ENCODE measurements around the gene MICU1. TPM values are rescaled to one million over a fixed set of nuclear protein-coding genes. Genes with fewer than 3 reads are reported as not detected.

The MICU1 gene
- total RNA-seq, 1 donor from 2014 or later, result 37.2 TPM

DNA sequence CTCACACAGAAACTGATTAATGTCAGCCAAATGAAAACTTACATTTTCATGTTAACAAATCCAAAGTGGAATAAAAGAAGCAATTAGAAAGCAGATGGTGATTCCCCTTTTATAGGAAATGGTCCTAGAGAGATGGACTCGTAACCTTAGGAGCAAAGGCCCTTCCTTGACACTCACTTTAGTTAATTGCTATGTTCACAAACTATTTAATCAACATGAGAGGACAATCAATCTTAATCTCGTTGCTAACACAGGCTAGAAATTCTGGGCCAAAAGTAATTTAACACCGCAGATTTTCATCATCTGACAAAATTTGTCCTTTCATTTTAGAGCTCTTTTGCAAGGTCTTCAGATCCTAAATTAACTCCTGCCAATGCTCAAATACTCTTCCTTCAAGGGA, 207.2 kb downstream of the MICU1 start:
- TF ChIP-seq, protein P1, sequence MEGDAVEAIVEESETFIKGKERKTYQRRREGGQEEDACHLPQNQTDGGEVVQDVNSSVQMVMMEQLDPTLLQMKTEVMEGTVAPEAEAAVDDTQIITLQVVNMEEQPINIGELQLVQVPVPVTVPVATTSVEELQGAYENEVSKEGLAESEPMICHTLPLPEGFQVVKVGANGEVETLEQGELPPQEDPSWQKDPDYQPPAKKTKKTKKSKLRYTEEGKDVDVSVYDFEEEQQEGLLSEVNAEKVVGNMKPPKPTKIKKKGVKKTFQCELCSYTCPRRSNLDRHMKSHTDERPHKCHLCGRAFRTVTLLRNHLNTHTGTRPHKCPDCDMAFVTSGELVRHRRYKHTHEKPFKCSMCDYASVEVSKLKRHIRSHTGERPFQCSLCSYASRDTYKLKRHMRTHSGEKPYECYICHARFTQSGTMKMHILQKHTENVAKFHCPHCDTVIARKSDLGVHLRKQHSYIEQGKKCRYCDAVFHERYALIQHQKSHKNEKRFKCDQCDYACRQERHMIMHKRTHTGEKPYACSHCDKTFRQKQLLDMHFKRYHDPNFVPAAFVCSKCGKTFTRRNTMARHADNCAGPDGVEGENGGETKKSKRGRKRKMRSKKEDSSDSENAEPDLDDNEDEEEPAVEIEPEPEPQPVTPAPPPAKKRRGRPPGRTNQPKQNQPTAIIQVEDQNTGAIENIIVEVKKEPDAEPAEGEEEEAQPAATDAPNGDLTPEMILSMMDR (IDR thresholded peaks at IDR 0.05; ENCODE audit: insufficient read depth, low read length, poor library complexity, severe bottlenecking), result no peak
- H3K27me3 ChIP-seq (ENCODE audit: control insufficient read depth, insufficient read depth, low read length), result no peaks in the 10 kb centered on the region
- no peaks in the 10 kb centered on the region for H3K36me3 ChIP-seq (ENCODE audit: control insufficient read depth, insufficient read depth, low read length)
- no peak for DNase-seq (ENCODE audit: low read depth)
- H3K4me3 ChIP-seq (ENCODE audit: low read depth, low read length), result no peak overlapping the region

GRCh38 chr10:72417971-72418370, 207.9 kb downstream of the MICU1 start:
- no peaks in the 10 kb centered on the region for H3K27me3 ChIP-seq (ENCODE audit: control insufficient read depth, insufficient read depth, low read length)
- no peak overlapping the region for H3K4me3 ChIP-seq (ENCODE audit: low read depth, low read length)
- TF ChIP-seq, protein P1 (IDR thresholded peaks at IDR 0.05; ENCODE audit: insufficient read depth, low read length, poor library complexity, severe bottlenecking), result no peak
- DNase-seq (ENCODE audit: low read depth), result no peak
- H3K36me3 ChIP-seq (ENCODE audit: control insufficient read depth, insufficient read depth, low read length), result no peaks in the 10 kb centered on the region

- DNase-seq (ENCODE audit: low read depth), result no peak
- Histone ChIP-seq H3K4me3 (ENCODE audit: low read depth, low read length) (no peak overlapping the region), H3K27me3 (ENCODE audit: control insufficient read depth, insufficient read depth, low read length) (no peaks in the 10 kb centered on the region), H3K36me3 (ENCODE audit: control insufficient read depth, insufficient read depth, low read length) (no peaks in the 10 kb centered on the region)
- TF ChIP-seq, protein P1 (IDR thresholded peaks at IDR 0.05; ENCODE audit: insufficient read depth, low read length, poor library complexity, severe bottlenecking), result no peak
Observed at GRCh38 chr10:72416661-72417060, 209.2 kb downstream of the MICU1 start.

DNA sequence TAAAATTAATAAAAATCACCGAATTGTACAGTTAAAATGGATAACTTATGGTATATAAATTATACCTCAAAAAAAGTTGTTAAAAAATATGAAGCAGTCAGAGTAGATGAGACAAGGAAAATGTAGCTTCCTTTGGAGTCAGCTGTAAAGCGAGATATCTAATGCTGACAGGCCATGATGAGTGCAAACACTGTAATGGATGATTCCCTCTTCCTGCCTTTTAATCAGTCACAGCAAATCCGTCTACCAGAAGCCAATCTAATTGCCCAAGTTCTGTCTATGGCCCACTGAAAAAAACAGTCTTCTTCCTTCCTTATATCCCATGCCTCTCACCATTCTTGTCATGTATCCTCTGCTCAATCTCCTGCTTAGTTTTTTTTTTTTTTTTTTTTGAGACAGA, 211.2 kb downstream of the MICU1 start:
- H3K27me3 ChIP-seq (ENCODE audit: control insufficient read depth, insufficient read depth, low read length), result no peaks in the 10 kb centered on the region
- no peak for DNase-seq (ENCODE audit: low read depth)
- H3K4me3 ChIP-seq (ENCODE audit: low read depth, low read length), result no peak overlapping the region
- H3K36me3 ChIP-seq (ENCODE audit: control insufficient read depth, insufficient read depth, low read length), result no peaks in the 10 kb centered on the region
- TF ChIP-seq, protein P1 (IDR thresholded peaks at IDR 0.05; ENCODE audit: insufficient read depth, low read length, poor library complexity, severe bottlenecking), result no peak

- Histone ChIP-seq H3K4me3 (ENCODE audit: low read depth, low read length) (no peak overlapping the region), H3K36me3 (ENCODE audit: control insufficient read depth, insufficient read depth, low read length) (no peaks in the 10 kb centered on the region), H3K27me3 (ENCODE audit: control insufficient read depth, insufficient read depth, low read length) (no peaks in the 10 kb centered on the region)
- TF ChIP-seq, protein P1 (IDR thresholded peaks at IDR 0.05; ENCODE audit: insufficient read depth, low read length, poor library complexity, severe bottlenecking), result no peak
- DNase-seq (ENCODE audit: low read depth), result no peak
Observed at GRCh38 chr10:72409167-72409566, 216.7 kb downstream of the MICU1 start.

- no peaks in the 10 kb centered on the region for H3K27me3 ChIP-seq (ENCODE audit: control insufficient read depth, insufficient read depth, low read length)
- no peak for DNase-seq (ENCODE audit: low read depth)
- no peak overlapping the region for H3K4me3 ChIP-seq (ENCODE audit: low read depth, low read length)
- TF ChIP-seq, protein P1 (IDR thresholded peaks at IDR 0.05; ENCODE audit: insufficient read depth, low read length, poor library complexity, severe bottlenecking), result no peak
- no peaks in the 10 kb centered on the region for H3K36me3 ChIP-seq (ENCODE audit: control insufficient read depth, insufficient read depth, low read length)
Observed at GRCh38 chr10:72407927-72408600, 217.8 kb downstream of the MICU1 start.
